A549 (cell line): Measurements from ENCODE around the gene CDK9.

Source experiments
- CHD2 ChIP-seq: fragments of 150-350 bp; IDR thresholded peaks from 2 replicates; pipeline ENCODE4 v1.6.1; 2014; ENCODE audit warnings: low read length; ENCODE audit not compliant: partially characterized antibody
- EP300 ChIP-seq, 2 experiments: fragments of >200 bp; sonication (Bioruptor Twin); formaldehyde crosslinking; IDR thresholded peaks; 2 replicates in 1 of 2; 3 replicates in 1 of 2; pipeline ENCODE4 v1.6.1; 2016 to 2017
- FOXS1 ChIP-seq: fragments of 250-450 bp; sonication (Bioruptor Pico); IDR thresholded peaks from 2 replicates; pipeline ENCODE4 v1.5.0; 2020; ENCODE audit warnings: mild to moderate bottlenecking, moderate library complexity
- GATA3 ChIP-seq: IDR thresholded peaks from 2 replicates; pipeline ENCODE4 v1.6.1; 2012; ENCODE audit warnings: borderline replicate concordance
- KDM1A ChIP-seq: fragments of 200-600 bp; sonication (generic); IDR thresholded peaks from 2 replicates; pipeline ENCODE4 v1.6.1; 2016; ENCODE audit warnings: low read depth, mild to moderate bottlenecking
- MAFK ChIP-seq: fragments of 450-650 bp; IDR thresholded peaks from 2 replicates; pipeline ENCODE4 v1.6.1; 2014; ENCODE audit not compliant: partially characterized antibody
- MYC ChIP-seq: IDR thresholded peaks from 2 replicates; pipeline ENCODE4 v1.6.1; 2012; ENCODE audit warnings: mild to moderate bottlenecking, inconsistent platforms, low read length, improper control_type of control experiment, borderline replicate concordance
- PHF8 ChIP-seq: fragments of 200-600 bp; sonication (generic); IDR thresholded peaks from 2 replicates; pipeline ENCODE4 v1.6.1; 2016; ENCODE audit warnings: low read depth, mild to moderate bottlenecking, antibody characterized with exemption, moderate library complexity, borderline replicate concordance
- POLR2A ChIP-seq: IDR thresholded peaks from 2 replicates; pipeline ENCODE4 v1.6.1; 2012; ENCODE audit warnings: mild to moderate bottlenecking, low read length
- ZFP36 ChIP-seq: fragments of 450-650 bp; IDR thresholded peaks from 2 replicates; pipeline ENCODE4 v1.6.1; 2014; ENCODE audit warnings: borderline replicate concordance; ENCODE audit not compliant: partially characterized antibody
- TF ChIP-seq, protein P1 (sequence below): fragments of >200 bp; sonication (Bioruptor Twin); formaldehyde crosslinking; IDR thresholded peaks from 3 replicates; pipeline ENCODE4 v1.5.1; 2016
- TF ChIP-seq, protein P2 (sequence below): fragments of 250-450 bp; sonication (Bioruptor Pico); IDR thresholded peaks from 2 replicates; pipeline ENCODE4 v1.5.0; 2021; ENCODE audit warnings: mild to moderate bottlenecking, moderate library complexity, borderline replicate concordance

DNA sequence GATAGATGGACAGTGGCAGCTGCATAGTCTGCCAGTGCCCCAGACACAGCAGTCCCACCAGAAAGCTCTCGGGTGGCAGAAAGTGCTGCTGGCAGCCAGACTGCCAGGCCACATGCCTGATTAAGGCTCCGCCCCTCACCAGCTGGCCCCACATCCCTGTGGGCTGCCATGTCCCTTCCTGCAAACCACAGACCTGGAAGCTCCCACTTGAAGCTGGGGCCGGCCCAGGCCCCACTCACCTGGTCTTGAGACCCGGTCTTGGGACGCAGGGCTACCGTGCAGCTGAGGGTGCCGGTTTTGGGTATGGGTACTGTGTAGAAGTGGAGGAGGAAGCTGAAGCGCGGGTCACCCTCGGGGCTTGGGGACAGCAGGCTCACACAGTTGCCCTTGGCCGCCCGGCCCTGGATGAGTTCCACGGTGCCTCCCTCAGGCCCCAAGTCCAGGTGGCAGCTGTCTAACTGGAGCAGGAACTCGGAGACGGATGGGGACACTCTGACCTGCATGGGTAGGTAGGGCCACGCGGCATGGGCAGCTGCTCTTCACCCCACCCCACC, 32.1 kb downstream of the CDK9 start:
- TF ChIP-seq, protein P1, sequence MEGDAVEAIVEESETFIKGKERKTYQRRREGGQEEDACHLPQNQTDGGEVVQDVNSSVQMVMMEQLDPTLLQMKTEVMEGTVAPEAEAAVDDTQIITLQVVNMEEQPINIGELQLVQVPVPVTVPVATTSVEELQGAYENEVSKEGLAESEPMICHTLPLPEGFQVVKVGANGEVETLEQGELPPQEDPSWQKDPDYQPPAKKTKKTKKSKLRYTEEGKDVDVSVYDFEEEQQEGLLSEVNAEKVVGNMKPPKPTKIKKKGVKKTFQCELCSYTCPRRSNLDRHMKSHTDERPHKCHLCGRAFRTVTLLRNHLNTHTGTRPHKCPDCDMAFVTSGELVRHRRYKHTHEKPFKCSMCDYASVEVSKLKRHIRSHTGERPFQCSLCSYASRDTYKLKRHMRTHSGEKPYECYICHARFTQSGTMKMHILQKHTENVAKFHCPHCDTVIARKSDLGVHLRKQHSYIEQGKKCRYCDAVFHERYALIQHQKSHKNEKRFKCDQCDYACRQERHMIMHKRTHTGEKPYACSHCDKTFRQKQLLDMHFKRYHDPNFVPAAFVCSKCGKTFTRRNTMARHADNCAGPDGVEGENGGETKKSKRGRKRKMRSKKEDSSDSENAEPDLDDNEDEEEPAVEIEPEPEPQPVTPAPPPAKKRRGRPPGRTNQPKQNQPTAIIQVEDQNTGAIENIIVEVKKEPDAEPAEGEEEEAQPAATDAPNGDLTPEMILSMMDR, result no peak
- TF ChIP-seq PHF8, result no peak
- no peak for TF ChIP-seq POLR2A
- TF ChIP-seq ZFP36, result no peak
- no peak for TF ChIP-seq KDM1A
- no peak for TF ChIP-seq GATA3
- TF ChIP-seq FOXS1, result no peak
- TF ChIP-seq EP300 (IDR thresholded peaks at IDR 0.05), result no peak
- TF ChIP-seq MYC, result no peak
- TF ChIP-seq, protein P2, sequence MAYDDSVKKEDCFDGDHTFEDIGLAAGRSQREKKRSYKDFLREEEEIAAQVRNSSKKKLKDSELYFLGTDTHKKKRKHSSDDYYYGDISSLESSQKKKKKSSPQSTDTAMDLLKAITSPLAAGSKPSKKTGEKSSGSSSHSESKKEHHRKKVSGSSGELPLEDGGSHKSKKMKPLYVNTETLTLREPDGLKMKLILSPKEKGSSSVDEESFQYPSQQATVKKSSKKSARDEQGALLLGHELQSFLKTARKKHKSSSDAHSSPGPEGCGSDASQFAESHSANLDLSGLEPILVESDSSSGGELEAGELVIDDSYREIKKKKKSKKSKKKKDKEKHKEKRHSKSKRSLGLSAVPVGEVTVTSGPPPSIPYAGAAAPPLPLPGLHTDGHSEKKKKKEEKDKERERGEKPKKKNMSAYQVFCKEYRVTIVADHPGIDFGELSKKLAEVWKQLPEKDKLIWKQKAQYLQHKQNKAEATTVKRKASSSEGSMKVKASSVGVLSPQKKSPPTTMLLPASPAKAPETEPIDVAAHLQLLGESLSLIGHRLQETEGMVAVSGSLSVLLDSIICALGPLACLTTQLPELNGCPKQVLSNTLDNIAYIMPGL (CRISPR knock-in tag), result no peak
- no peak for TF ChIP-seq CHD2
- no peak for TF ChIP-seq MAFK
